Right ventricle myocardium inferior (tissue), 1 donor: ENCODE results near the gene CNFN. TPM values are rescaled to one million over a fixed set of nuclear protein-coding genes. Genes with fewer than 3 reads are reported as not detected.
"Not testable (repeated sequence)": the region's sequence is repeated elsewhere in the genome, so short reads cannot be mapped to it uniquely, and the experiment has no call there.

ENCODE experiments used
- ATAC-seq: fragments of 200-7000 bp; cut with Tn5 transposase; one replicate; pipeline ENCODE4 v1.9.1; 2020; ENCODE audit warnings: mild to moderate bottlenecking, moderate library complexity
- DNase-seq: peaks from one replicate; pipeline ENCODE4 v3.0.0; 2021; ENCODE audit errors: missing footprints
- intact Hi-C: fragments of 100-400 bp; cut with DNase I; formaldehyde crosslinking; loops from one replicate; pipeline ENCODE4 v1.11.0; 2022
- total RNA-seq: library from RNA; stranded (reverse); fragmentation: NEBNext Ultra II Directional; extraction: Animal tissue kit (Norgen Biotek cat#: 25700); gene quantifications from one replicate; pipeline ENCODE4 v1.2.1, GENCODE V29; 2021
- donor health status: DM: no; HTN: yes; CAD: no; lungs with severe emphysema.

CNFN gene
- total RNA-seq, 1 donor from 2014 or later, result 0.87 TPM

DNA sequence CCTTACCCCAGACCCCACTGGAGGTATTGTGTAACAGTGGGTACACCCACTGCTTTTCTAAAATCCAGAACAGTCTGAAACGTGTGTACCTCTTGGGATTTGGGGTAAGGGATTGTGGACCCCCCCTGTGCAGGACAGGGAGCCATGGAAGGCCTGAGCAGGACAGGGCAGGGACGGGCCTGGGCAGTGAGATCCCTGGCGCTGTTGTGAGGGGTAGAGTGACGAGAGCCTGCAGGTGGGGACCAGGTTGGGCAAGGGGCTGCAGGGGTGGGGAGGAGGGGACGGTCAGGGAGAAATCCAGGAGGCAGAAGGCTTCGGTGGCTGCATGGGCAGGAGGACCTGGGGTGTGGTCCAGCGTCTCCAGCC, 28.6 kb downstream of the CNFN start:
- ATAC-seq (no peak), DNase-seq (no peak)
- intact Hi-C loops, result no loop called here

GRCh38 chr19:42360787-42361544, 29.1 kb downstream of the CNFN start:
- intact Hi-C loops, result no loop called here
- no peak for DNase-seq
- ATAC-seq, result no peak

DNA sequence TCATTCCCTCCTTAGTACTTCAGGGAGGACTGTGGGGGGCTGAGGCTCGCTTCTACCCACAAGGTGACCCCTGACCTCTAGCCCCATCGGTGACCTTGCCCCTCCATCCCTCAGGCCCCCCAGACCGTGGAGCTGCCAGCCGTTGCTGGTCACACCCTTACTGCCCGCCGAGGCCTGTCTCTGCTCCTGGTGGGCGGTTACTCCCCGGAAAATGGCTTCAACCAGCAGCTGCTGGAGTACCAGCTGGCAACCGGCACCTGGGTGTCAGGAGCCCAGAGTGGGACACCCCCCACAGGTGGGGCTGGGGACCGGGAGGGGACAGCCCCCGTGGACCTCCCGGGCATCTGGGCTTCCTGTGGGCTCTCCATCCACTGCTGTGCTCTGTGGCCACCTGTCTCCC, 32.8 kb downstream of the CNFN start:
- no peak for ATAC-seq
- no peak for DNase-seq
- intact Hi-C loops, result no loop called here

- intact Hi-C loops, result no loop called here
- no peak for ATAC-seq
- no peak for DNase-seq
These were observed 33.4 kb downstream of the CNFN start for GRCh38 chr19:42356686-42357085.

DNA sequence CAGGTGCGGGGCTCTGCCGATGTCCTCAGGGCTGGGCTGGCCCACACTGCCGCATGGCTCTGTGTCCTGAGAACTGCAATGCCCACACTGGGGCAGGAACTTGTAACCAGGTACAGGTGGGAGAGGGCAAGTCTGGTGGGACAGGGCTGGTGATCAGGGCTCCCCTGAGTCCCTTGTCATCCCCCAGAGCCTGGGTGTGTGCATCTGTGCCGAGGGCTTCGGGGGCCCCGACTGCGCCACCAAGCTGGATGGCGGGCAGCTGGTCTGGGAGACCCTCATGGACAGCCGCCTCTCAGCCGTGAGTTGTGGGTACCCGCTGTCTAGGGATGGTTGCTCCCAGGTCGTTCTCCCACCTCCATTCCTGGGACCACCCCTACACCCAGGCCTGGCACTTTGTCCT, 34.2 kb downstream of the CNFN start:
- intact Hi-C loops, result no loop called here
- no peak for ATAC-seq

DNA sequence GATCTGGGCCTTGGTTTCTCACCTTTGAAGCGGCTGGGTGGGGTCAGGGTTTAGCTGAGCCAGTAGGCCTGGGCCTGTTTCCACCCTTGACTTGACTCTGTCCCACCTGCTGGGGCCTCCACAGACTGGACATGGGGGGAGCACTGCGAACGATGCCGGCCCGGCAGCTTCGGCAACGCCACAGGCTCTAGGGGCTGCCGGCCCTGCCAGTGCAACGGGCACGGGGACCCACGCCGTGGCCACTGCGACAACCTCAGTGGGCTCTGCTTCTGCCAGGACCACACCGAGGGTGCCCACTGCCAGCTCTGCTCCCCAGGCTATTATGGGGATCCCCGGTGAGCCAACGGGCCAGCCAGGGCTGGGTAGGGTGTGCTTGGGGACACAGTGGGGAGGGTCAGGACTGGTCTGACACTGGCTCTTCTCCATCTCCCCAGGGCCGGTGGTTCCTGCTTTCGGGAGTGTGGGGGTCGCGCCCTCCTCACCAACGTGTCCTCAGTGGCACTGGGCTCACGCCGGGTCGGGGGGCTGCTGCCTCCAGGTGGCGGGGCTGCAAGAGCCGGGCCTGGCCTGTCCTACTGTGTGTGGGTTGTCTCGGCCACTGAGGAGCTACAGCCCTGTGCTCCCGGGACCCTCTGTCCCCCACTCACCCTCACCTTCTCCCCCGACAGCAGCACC, 36.6 kb downstream of the CNFN start:
- ATAC-seq (no peak), DNase-seq (no peak)
- intact Hi-C loops, result no loop called here

More for the DNA sequence above, 34.2 kb downstream of the CNFN start:
- DNase-seq, result no peak

DNA sequence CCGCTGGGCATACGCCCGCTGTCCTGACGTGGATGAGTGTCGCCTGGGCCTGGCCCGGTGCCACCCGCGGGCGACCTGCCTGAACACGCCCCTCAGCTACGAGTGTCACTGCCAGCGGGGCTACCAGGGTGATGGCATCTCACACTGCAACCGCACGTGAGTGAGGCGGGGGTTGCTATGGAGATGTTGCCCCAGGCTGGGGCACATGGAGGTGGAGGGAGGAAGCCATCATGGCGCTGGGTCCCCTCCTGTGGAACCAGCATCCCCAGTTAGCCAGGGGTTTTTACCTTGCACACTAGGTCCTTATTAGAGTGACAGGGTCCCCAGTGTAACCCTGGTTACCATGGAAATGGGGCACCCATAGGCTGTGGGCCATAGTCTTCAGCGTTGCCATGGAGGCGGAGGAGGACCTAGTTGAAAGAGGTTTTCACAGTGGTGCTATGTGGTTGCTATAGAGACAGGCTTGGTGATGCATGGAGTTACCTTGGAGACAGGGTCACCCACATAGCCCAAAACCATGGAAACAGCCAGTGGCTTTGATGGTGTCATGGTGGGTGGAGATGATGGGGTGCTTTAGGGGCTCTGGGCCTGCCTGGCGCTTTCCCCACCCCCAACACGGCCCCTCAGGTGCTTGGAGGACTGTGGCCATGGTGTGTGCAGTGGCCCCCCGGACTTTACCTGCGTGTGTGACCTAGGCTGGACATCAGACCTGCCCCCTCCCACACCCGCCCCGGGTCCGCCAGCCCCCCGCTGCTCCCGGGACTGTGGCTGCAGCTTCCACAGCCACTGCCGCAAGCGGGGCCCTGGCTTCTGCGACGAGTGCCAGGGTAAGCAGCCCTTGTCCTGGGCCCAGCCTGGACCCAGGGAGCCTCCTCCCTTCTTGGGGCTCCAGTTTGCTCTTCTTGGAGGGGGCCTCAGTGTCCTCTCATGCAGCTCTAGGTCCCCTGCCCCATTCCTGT, 37.5 kb downstream of the CNFN start:
- ATAC-seq, result no peak
- peak; percentile 11 for DNase-seq
- intact Hi-C loops, result no loop called here

GRCh38 chr19:42351079-42351735, 38.9 kb downstream of the CNFN start:
- intact Hi-C loops, result no loop called here

DNA sequence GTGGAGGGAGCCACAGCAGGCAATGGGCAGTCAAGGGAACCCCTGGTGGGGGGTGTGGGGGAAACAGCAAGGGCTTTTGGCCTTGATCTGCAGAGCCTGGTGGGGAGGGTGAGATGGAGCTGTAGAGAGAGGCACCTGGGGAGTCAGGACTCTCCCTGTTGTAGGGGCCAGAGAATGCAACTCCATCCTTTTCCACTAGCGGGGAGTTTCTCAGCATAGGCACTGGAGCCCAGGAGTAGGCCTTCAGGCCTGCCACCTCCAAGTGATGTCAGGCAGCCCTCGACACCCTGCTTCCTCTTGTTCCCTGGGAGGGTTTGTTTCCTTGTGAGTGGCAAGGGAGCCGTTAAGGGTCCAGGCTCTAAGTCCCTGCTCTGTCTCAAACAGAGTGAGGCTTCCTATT, 39.7 kb downstream of the CNFN start:
- ATAC-seq (no peak), DNase-seq (peak; percentile 5)
- intact Hi-C loops, result no loop called here

More at GRCh38 chr19:42351079-42351735, 38.9 kb downstream of the CNFN start:
- DNase-seq, result peak; percentile 39
- no peak for ATAC-seq

- intact Hi-C loops, result no loop called here
- DNase-seq (peak; percentile 32), ATAC-seq (no peak)
These were observed 40.6 kb downstream of the CNFN start for GRCh38 chr19:42349378-42350107.

- DNase-seq, result no peak
- intact Hi-C loops, result no loop called here
- no peak for ATAC-seq
These were observed 41.9 kb downstream of the CNFN start for GRCh38 chr19:42348211-42348610.

DNA sequence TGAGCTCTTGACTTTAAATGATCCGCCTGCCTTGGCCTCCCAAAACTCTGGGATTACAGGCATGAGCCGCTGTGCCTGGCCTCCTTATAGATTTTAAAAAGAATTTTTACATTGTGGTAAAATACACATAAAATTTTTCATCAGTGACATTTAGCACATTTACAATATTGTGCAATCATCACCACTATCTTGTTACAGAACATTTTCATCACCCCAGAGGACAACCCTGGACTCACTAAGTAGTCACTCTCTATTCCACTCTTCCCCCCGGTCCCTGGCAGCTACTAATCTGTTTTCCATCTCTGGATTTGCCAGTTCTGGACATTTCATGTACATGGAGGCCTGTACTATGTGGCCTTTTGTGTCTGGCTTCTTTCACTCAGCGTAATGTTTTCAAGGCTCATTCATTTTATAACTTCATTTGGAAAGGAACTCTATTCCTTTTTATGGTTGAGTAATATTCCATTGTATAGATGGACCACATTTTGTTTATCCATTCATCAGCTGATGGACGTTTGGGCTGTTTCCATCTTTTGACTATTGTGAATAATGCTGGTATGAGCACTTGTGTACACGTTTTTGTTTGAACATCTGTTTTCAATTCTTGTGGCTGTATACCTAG, 44.8 kb downstream of the CNFN start:
- DNase-seq (no peak), ATAC-seq (no peak)
- intact Hi-C loops, result no loop called here

GRCh38 chr19:42344336-42344893, 45.7 kb downstream of the CNFN start:
- no peak for ATAC-seq
- DNase-seq, result peak; percentile 34
- intact Hi-C loops, result no loop called here

- DNase-seq, result no peak
- intact Hi-C loops, result no loop called here
- ATAC-seq, result no peak
These were observed 46.6 kb downstream of the CNFN start for GRCh38 chr19:42343344-42344110.

- DNase-seq, ATAC-seq, intact Hi-C loops: not testable (repeated sequence)
These were observed 50.2 kb downstream of the CNFN start for GRCh38 chr19:42339922-42340321.

DNA sequence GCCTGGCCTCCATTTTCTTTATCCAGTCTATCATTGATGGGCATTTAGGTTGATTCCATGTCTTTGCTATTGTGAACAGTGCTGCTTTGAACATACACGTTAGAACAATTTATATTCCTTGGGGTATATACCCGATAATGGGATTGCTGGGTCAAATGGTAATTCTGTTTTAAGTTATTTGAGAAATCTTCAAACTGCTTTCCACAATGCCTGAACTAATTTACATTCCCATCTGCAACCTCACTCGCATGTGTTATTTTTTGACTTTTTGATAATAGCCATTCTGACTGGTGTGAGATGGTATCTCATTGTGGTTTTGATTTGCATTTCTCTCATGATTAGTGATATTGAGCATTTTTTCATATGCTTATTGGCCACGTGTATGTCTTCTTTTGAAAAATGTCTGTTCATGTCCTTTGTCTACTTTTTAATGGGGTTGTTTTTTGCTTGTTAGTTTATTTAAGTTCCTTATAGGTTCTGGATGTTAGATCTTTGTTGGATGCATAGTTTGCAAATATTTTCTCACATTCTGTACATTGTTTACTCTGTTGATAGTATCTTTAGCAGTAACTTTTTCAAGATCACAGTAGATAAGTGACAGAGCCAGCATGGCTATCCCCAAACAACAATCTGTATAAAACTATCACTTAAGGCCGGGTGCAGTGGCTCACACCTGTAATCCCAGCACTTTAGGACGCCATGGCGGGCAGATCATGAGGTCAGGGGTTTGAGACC, 50.8 kb downstream of the CNFN start:
- DNase-seq, intact Hi-C loops, ATAC-seq: not testable (repeated sequence)
